HG03196 (cell line): ENCODE data around the gene BCAS3.
"Not testable (repeated sequence)": the region's sequence is repeated elsewhere in the genome, so short reads cannot be mapped to it uniquely, and the experiment has no call there.

Experiments
- ATAC-seq: cut with Tn5 transposase; IDR thresholded peaks from one replicate; pipeline ENCODE4 v1.9.1; 2021; ENCODE audit not compliant: unreplicated experiment

Gene BCAS3

DNA sequence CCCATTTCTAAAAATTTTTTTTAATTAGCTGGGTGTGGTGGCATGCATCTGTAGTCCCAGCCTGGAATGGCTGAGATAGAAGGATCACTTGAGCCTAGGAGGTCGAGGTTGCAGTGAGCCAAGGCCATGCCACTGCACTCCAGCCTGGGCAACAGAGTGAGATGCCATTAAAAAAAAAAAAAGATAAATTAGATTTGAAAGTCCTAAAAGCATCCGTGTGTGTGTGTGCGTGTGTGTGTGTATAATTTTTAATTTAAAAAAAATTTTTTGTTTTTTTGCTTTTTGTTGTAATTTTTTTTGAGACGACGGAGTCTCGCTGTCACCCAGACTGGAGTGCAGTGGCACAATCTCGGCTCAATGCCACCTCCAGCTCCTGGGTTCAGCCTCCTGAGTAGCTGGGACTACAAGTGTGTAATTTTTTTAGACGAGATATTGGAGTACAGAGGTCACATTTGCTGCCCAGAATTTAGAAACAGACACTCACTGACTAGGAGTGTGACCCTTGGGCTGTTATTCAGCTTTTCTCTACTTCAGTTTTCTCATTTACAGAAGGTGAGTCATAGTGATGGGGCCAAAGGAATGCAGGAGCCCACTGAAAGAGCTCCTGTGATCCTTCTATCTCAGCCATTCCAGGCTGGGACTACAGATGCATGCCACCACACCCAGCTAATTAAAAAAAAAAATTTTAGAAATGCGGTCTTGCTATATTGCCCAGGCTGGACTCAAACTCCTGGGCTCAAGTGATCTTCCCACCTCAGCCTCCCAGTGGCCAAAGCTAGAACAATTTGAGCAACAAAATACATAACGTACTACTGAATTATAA is 749.0 kb downstream of the BCAS3 start:
- ATAC-seq: no peak

- ATAC-seq: no peak
Measured at GRCh38 chr17:61427567-61427966, 749.9 kb downstream of the BCAS3 start.

DNA sequence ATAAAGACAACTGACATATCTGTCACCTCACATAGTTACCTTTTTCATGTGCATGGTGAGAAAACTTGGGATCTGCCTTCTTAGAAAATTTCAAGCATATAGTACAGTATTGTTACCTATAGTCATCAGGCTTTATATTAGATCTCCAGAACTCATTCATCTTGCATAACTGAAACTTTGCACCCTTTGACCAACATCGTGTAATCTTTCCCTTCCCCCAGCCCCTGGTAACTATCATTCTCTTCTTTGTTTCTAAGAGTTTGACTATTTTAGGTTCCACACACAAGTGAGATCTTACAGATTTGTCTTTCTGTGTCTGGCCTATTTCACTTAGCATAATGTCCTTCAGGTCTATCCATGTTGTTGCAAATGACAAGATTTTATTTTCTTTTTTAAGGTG is 751.6 kb downstream of the BCAS3 start:
- ATAC-seq: no peak

DNA sequence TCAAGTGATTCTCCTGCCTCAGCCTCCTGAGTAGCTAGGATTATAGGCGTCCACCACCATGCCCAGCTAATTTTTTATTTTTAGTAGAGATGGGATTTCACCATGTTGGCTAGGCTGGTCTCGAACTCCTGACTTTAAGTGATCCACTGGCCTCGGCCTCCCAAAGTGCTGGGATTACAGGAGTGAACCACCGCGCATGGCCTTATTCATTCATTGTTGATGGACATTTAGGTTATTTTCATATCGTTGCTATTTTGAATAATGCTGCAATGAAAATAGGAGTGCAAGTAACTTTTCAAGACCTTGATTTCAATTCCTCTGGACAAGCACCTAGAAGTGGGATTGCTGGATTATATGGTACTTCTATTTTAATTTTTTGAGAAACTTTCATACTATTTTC is 752.2 kb downstream of the BCAS3 start:
- not testable (repeated sequence) for ATAC-seq

- no peak for ATAC-seq
Measured at GRCh38 chr17:61431594-61432311, 754.1 kb downstream of the BCAS3 start.

DNA sequence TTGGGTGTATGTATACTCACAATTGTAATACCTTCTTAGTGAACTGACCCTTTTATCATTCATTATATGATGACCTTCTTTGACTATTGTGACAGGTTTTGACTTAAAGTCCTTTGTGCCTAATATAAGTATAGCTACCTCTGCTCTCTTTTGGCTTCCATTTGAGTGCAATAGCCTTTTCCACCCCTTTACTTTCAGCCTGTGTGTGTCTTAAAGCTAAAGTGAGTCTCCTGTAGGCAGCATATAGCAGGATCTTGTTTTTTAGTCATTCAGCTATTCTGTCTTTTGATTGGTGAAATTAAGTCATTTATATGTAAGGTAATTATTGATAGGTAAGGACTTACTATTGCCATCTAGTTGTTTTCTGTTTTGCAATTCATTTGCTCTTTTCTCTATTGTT is 758.6 kb downstream of the BCAS3 start:
- ATAC-seq: no peak

GRCh38 chr17:61436995-61437704 is 759.5 kb downstream of the BCAS3 start:
- no peak for ATAC-seq

DNA sequence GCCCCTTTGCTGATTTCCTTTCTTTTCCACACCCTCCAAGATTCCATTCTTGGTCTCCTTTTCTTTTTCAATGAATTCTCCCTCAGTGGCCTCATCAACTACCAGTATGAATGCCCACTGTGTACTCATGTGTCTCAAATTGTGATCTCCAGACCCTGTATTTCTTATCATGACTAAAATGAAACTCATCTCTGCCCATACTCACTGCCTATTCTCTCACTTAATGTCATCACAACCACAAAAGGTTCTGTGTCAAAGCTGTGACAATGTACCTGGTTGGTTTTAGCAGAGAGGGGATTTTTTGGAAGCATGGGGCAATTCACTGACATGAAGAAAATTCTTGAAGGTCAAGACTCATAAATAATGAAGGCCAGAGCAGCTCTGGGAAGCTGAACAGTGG is 763.0 kb downstream of the BCAS3 start:
- ATAC-seq: no peak

DNA sequence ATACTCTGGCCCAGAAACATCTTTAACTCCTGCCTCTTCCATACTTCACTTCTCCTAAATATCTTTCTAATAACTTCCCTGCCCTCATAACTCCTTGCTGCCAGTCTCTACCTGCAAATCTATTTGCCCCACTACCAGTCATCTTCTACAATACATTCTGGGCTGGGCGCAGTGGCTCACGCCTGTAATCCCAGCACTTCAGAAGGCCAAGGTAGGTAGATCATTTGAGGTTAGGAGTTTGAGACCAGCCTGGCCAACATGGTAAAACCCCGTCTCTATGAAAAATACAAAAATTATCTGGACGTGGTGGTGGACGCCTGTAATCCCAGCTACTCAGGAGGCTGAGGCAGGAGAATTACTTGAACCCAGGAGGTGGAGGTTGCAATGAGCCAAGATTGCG is 763.9 kb downstream of the BCAS3 start:
- not testable (repeated sequence) for ATAC-seq

DNA sequence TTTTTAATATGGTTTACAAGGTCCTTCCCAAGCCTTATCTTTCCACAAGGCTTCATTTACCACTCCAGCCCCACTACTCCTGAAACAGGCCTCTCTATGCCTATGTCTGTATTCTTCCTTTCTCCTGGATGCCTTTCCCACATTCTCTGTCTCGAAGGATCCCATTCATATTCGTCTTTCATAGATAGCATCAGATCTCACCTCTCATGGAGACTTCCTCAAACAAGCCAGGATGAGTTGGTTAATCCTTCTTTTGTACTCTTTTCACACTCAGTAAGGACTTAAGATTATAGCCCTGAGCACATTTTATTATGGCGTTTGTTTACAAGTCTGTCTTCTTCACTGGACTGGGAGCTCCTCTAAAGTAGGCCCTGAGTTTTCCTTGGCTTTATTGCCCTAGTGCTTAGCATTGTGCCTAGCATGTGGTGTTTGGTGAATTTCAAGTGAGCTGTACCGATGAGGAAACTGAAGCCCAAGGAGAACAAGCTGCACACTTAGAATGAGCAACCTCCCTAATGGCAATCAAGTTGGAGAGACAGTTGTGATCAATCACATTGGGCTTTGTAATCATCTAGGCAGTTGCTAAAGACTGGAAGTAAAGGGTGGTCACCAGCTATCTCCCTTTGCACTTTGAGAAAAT is 764.6 kb downstream of the BCAS3 start:
- no peak for ATAC-seq
